ENCODE results near the gene CIPC.
A peak's percentile ranks its signal among the peaks of the same experiment; 100 is the strongest.

The CIPC gene

DNA sequence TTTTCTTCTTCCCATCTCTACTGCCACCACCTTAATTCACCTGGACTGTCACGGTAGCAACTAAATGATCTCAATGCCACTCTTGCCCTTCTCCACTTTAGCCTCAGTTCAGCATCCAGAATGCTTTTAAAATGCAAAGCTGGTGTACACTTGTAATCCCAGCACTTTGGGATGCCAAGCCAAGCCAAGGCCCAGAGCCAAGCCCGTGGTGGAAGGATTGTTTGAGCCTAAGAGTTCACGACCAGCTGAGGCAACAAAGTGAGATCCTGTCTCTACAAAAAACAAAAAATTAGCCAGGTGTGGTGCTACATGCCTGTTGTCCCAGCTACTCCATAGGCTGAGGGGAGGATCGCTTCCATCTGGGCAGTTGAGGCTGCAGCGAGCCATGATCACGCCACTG lies 5.9 kb downstream of the CIPC start:
- DNase-seq = no peak

DNA sequence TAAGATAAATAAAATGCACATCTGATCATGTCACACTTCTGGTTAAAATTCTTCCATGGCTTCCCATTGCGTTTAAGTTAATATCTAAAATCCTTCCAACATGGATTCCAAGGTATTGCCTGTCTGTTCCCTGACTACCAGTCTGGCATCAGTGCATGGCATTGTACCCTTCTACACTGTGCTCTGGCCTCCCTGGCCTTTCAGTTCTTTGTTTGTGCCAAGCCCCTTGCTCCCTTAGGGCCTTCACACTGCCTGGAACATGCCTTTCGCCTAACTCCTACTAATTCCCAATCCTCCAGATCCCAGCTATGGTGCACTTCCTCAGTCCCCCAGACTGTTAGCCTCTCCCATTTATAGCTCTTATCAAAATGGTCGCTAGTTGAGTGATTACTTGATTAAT lies 6.3 kb downstream of the CIPC start:
- no peak for DNase-seq

DNA sequence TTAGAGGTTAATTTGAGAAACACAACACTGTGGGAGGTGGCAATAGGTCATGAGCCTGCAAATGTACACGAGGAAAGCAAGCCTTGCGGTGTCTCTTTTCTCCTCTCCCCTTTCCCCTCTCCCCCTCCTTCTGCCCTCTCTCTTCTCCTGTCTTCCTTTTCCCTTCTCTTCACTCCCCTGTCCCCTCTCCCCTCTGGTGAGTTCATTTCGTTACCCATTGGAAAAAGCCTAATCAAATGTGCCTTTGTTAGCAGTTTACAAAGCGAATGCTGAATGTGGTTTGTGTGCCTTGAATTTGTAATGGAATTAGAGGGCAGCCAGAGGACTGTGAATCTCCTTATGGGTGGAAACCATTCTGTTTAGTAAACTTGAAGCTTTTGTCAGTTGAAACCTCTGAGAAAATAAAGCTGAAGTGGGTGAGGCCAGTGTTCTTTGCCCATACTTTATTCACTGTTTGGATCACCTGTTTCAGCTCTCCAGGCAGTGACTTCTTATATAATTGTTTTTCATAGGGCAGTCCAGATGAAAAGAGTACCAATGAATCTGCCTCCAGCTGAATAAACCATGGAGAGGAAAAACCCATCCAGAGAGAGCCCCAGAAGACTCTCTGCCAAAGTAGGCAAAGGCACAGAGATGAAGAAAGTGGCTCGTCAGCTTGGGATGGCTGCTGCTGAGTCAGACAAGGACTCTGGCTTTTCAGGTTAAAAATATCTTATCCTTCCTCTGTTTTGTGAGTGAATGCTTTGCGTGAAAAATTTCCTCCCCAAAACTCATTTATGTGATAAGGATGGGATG lies 7.3 kb downstream of the CIPC start:
- DNase-seq = no peak

DNA sequence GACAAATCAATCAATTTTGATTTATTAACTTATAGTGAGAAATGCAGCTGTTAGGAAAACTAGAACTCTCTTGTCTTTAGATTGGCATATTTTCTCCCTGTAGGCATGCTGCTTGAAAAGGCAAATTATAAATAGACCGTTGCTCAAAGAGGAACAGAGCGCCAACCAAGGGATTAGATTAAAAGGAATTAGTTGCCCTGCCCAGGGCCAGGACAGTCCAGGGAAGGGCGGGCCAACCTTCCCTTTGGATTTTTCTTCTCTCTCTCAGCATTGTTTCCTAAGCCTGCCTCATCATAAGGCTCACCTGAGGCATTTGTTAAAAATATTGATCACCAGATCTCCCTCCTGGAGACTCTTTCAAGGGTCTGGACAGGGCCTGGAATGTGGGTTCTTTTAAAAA lies 8.6 kb downstream of the CIPC start:
- no peak for DNase-seq

DNA sequence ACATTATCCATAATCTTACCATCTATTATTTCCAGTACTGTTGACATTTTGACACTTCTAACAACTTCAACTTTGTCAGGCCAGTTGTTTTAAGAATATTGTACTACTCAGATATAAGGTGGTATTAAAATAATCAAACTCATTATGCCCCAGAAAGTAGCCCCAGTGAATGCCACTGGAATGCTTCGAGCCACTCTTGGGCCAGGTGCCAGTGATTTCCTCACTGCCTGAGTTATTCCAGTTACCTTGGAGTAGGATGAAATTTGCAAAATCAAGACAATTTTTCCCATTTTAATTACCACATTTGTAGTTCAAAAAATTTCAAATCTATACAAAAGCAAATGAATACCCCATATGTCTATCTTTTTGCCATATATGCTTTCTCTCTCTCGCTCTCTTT lies 9.2 kb downstream of the CIPC start:
- no peak for DNase-seq

DNA sequence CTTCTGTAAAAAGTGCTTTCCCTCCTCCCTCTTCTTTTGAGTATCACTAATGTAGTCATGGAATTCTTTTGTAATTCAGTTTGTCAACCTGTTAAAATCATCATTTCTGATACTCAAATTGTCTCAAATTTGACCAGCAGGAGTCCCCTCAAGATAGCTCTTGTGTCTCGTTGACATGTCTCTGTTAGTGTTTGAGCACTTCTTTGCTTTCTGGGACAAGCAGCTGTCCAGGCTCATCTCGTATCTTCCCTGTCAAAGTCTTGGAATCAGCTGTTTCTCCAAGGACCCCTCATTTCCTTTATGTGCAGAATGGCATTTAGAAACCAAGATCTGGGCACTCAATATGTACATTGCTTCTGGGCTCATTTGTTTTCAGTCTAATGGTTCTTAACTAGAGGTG lies 10.7 kb downstream of the CIPC start:
- no peak for DNase-seq

DNA sequence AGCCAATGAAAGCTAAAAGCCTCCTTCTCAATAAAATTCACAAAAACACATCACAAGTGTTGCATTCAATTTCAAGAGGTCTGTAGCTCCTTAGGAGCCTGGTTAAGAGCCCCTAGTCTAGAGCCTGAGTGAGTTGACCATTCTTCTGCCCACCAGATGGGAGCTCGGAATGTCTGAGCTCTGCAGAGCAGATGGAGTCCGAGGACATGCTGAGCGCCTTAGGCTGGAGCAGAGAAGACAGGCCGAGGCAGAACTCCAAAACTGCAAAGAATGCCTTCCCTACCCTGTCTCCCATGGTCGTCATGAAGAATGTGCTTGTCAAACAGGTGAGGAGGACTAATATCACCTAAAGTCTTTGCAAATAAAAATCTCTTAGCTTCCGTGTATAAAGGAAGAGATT lies 11.6 kb downstream of the CIPC start:
- DNase-seq = no peak

DNA sequence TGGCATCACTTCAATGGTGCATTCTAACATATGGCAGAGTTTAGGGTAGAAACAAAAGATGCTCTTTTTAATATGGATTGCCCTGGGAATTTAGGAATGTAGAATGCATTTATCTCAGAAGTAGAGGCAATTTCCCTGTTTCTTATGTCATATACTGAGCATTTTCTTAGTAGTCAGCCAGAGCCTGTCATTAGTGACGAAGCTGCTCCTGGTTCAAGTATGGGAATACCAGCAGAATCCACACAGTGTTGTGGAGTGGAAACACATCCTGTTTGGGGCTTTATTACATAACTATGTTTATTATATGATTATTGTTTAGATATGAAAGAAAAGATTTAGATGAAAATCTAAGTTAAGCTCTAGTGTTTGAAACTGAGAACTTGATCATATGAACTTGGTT lies 12.2 kb downstream of the CIPC start:
- no peak for DNase-seq

DNA sequence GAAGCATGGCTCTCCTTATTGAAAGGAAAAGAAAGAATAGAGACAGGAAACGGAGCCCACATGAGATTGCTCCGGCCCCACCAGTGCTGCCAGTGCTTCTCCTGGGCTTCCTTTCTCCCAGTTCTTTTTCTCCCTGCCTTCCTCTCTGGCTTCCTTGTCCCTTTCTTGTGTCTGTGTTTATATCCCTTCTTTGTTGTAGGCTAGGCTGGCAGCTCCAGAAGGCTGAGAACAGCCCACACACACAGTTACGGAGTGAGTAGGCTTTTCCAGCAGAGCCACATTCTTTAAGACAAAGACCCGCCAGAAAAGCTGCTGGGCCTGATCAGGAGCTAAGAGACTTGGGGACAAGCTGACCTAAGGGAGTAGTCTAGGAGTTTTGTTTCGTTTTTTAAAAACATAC lies 13.0 kb downstream of the CIPC start:
- DNase-seq = no peak

DNA sequence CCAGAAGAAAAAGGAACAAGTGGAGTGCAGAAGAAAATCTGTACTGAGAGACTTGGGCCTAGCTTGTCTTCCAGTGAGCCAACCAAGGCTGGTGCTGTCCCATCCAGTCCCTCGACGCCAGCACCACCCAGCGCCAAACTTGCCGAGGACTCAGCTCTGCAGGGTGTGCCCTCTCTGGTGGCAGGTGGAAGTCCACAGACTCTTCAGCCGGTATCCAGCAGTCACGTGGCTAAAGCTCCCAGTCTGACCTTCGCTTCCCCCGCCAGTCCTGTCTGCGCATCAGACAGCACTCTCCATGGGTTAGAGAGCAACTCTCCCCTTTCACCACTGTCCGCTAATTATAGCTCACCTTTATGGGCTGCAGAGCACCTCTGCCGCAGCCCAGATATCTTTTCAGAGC lies 15.6 kb downstream of the CIPC start:
- no peak for DNase-seq

DNA sequence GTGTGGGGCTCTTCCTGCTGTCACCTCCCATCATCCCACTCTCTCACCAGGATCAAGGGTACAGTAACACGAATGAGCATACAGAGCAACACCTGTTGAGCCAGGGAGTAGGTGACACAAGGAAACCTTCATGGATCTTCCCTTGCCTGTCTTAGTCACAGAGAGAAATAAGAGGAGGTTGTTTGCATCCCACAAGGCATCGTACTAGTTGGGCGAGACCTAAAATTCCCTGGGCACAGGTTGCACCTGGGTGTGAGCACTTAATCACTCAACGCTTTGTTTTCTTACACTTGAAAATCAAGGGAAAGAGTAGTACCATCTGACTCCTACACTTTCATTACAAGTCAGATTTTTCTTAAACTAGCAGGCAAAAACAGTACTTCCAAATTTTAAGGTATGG lies 16.6 kb downstream of the CIPC start:
- no peak for DNase-seq

DNA sequence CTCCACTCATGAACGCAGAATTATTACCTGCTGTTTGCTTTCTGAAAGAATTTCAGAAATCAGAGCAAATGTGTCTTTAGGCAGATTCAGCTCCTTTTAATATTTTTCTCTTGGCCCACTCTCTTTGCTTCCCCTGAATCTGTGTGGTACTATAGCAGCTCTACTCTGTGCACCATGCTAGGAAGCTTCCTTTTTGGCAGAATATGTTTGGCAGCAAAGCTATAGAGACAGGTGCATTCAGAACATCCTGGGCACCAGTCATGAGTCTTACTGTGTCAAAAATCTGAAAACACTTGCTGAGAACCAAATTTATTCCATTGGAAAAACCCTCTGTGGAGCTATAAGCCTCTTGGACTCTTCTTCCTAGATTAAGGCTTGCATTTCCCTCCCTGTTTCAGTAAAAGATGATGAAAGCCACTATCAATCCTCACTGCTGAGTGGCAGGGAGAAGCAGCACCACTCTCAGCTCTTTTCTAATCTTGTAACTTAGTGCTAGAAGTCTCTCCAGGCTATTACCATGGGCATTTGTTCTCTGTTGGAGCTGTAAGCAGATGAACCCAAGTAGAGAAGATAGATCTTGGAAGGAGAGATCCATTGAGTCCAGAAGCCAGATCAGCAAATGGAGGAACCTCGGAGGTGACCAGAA lies 18.2 kb downstream of the CIPC start:
- no peak for DNase-seq

DNA sequence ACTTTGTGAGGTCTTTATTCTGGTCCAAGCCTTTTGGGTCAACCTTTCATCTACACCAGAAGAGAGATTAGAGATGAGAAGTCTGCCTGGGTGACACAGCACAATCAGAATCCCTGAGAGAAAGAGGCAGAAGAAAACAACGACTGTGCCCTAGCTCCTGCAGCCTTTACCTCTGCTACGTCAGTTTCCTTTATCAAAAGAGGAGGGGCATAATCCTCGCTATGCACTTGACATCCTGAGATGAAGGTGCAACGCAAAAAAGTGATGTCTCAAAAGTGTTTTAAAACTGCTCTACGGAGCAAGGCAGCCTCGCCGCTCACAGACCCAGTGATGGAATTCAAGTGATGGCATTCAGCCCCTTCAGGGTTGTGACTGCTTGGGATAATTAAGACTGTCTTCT lies 21.8 kb downstream of the CIPC start:
- DNase-seq = peak; percentile 35

DNA sequence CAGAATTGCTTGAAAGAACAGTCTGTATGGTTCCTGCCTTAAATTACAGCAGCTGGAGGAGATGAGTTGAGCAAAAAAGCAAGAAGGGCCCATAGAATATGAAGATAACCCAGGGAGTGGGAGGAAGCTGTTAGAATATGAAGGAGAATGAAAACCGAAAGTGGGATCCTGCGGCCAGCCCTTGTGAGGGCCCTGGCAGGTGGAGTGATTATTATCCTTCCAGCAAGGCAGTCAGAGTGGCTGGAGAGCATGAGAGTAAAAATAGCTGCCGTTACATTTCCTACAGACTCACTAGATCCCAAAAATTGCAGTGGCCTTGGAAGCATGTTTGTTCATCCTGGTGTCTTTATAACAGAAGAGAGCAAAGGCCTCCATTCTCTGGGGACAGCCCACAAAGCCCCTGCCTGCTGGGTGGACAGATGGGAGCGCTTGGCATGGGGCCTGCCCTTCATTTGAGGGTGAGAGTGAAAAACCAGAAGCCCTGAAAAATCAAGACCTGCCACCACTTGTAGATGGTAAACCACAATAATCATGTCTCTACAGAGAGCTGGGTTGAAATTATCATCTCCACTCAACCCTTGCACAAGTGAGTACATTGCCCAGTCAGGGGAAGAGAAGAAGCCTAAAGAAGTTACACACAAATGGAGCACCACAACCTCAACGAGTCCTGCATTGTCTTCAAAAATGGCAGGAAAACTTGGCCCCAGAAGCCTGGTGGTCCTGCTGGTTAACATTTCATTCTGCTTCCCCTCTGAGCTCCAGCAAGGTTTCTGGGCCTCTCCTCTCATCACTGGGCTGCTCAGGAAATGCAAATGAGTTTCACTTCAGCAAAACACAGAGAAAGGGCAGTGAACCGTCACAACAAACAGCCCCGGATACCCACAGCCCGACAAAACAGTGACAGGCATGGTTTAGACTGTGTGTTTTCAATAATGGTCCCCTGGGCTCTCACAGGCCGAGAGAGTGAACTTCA lies 23.0 kb downstream of the CIPC start:
- peak; percentile 44 for DNase-seq

DNA sequence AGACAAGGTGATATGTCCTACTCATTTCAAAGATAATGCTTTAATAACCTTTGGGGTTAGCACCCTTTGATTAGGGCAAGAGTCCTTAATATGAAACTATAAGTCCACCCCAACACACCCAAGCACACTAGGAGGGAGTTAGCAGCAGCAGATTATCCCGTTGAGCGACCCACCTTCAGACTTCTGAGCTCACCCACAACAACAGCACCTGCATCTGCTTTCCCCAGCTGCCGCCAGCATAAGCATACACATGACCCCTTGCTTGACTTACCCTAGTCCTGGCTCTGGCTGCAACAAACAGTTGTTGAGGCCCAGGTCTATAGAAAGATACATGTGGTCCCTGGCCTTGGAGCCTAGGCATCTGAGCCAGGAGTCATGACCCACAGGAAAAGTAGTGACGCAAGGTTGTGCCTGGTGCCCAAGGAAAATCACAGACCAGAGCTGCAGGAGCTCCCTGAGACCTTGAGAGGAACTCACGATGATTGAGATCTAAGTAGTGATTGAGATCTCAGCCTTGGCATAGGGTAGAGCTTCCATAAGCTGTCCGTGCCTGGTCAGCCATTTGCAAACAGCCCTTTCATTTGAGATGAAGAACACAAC lies 24.6 kb downstream of the CIPC start:
- no peak for DNase-seq

DNA sequence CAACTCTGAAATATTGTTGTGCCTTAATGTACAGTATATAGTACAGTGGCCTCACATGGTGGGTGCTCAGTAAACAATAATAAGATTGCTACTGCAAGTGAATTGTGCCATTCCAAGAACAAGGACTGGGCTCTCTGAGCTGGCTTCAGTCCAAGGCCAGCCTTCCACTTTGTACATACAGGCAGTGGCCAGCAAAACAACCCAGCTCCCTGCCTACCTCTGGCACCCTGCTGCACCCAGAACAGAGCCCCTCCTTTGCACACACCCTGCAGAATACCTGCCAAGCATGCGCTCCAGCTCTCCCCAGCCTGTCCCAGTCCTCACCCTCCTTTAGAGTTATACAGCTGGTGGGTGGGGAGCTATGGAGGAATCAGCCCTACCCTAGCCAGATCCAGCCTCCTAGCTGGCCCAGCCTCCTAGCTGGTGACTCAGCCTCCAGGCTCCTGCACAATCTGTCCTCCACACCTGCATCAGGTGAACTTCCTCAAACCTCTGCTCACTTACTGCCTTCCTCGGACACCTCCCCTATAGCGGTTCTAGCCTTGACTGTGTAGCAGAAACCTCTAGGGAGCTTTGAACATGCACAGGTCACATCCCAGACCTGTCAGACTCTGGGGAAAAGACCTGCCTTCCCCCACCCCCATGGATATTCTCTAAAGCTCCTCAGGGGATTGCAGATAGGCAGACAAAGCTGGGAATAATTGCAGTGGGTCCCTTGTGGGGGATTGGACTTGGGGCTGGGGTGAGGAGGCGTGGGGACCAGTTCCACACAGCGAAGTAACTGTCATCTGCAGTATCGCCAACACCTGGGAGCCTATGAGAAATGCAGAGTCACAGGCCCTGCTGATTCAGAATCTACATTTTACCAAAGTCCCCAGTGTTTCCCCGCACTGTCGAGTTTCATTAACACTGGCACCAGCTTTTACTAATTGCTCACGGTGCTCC lies 25.6 kb downstream of the CIPC start:
- DNase-seq = no peak

DNA sequence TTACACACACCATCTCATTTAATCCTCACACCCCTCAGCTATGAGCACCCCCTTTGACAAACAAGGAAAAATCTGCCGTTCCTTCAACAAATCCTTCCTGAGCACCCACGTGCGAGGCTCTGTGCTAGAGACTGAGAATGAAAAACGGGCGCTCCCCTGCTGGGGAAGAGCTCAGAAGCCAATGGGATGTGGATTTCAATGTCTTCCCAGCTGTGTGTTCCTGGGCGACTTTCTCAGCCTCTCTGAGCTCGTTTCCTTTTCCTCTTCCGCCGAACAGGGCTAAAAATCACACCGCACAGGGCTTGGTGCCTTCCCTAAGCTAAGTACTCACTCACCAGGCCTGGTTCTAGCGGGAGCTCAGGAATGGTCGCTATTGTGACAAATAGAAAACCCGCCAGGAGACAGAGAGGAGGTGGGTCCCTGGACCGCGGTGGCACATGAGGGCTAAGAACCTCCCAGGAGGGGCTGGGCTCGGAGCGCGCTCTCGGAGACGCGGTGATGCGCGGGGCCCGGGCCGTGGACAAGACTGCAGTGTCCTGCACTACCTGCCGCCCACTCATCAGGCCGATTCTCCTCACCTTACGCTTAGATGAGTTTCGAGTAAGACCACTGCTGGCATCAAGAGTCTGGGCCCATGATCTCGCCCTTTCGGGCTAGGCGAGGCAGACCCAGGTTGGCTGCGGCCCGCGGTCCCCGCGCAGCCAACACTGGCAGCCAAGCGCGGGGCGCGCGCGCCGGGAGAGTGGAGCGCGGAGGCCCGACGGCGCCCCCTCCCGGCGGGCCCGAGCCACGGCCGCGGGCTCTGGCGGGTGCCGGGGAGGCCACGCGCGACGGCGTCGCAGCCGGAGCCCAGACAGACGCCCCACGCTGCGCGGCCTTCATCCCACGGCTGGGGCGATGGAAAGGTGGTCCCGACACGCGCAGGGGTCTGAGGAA lies 26.6 kb downstream of the CIPC start:
- peak; percentile 67 for DNase-seq

DNA sequence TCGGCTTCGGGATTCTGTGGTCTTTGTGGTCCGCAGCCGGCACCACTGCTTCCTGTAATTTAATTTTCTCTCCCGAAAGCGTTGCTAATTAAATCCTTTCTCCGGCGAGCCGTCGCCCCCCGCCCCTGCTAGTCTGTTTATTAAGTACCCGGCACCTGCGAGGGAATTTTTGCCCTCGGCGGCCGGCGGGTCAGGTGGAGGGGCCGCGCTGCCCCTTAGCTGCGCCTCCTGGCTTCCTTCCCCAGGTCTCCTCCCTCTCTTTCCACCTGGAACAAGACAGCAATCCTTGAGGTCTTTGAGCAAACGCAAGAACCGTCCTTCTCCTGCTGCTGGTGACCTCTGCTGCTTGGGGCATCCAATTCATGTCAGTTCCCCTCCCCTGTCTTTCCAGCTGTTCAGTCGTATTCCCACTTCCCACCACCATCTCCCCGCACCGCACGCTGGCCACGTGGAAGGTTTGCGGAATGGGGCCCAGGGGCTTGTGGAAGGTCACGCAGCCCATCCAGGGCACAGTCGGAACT lies 27.3 kb downstream of the CIPC start:
- DNase-seq = no peak

DNA sequence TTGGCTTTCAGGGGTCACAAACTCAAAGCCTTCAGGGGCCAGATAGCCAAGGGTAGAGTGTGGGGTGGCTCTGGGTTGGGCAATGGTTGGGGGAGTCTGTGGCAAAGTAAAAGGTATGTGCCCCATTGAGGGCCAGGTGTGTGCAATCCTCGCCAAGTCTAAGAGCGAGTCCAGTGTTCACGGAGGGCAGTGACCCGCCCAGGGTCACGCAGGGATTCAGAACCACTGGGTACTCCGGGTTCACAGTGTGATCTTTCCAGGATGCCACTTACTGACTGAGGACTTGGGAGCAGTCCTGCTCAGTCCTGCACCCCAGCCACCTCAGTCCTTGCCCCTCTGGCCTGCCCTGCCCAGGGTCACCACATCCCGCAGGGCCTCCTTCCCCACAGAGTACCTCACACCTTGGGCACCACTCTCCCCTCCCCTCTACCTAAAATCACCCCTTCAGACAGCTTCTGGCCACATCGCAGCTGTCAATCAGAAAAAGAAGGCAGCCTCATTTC lies 27.8 kb downstream of the CIPC start:
- DNase-seq = no peak

DNA sequence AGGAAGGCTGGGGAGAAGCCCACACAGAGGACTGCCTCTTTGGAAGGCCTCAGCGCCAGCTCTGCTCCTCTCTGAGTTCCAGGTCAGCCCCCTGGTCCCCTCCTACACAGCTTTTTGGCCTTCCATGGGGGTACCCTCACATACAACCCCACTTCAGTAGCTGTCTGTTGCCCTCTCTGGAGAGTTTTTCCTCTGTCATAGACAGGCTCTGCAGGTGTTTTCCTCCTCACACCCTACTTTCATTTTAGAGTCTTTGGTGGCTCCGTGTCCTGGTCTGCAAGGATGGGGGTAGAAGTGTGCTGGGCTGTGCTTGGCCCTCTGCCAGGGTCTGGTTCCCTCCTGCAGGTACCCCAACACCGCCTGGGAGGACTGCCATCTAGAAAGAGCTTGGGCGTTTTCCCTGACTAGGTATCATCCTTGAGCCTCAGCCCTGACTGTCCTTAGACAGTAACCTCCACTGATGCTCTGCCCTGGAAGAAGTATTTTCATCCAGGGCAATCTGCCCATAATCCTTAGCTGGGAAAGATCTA lies 28.5 kb downstream of the CIPC start:
- DNase-seq = no peak
